ENCODE data around the gene NDUFS3.
"Not testable (repeated sequence)": the region's sequence is repeated elsewhere in the genome, so short reads cannot be mapped to it uniquely, and the experiment has no call there.

The NDUFS3 gene

DNA sequence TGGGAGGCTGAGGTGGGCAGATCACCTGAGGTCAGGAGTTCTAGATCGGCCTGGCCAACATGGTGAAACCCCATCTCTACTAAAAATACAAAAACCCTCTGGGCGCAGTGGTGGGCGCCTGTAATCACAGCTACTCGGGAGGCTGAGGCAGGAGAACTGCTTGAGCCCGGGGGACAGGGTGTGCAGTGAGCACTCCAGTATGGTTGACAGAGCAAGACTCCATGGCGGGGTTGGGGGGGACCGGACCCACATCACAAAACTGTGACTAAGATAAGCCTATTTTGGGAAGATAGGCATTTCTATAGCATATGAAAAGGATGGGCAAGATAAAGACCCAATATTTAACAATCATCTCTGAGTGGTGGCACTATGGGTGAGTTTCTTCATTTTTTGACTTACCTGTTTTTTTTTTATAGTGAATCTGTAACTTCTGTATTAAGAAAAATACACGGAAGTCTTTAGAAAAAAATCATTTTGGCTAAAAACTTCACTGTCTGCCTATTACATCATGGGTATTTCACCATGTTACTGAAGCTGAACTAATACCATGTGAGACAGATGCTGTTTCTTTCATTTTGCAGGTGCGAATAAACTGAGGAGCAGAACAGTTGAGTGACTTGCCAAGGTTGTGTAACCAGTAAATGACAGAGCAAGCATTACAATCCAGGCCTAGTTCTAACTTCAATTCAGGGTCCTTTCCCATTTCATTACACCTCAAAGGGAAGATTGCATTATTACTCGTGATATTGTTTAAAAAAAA, 28.4 kb upstream of the NDUFS3 start:
- DNase-seq (ENCODE audit: insufficient read length, low spot score) (no peak), FAIRE-seq (no peak)
- TF ChIP-seq POLR2A (IDR thresholded peaks at IDR 0.05; ENCODE audit: low read depth, low read length) = no peak

DNA sequence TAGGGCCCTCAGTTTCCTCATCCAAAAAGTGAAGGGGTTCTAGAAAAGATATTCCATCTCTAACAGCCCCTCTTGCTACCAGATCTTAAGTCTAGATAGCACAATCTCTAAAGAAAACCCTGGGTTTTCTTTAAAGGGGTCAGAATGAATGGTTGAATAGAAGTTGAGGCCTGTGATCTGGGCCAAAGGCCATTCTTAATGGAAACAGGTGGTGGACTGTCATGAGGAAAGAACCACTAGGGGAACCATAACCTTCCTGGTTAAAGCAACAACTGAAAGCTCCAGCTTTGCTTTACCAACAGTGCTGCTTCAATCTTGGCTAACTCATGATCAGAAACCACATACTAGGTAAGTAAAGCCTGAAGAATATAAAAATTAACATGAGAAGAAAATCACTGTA, 27.8 kb upstream of the NDUFS3 start:
- FAIRE-seq (no peak), DNase-seq (ENCODE audit: insufficient read length, low spot score) (no peak)
- no peak for TF ChIP-seq POLR2A (IDR thresholded peaks at IDR 0.05; ENCODE audit: low read depth, low read length)

DNA sequence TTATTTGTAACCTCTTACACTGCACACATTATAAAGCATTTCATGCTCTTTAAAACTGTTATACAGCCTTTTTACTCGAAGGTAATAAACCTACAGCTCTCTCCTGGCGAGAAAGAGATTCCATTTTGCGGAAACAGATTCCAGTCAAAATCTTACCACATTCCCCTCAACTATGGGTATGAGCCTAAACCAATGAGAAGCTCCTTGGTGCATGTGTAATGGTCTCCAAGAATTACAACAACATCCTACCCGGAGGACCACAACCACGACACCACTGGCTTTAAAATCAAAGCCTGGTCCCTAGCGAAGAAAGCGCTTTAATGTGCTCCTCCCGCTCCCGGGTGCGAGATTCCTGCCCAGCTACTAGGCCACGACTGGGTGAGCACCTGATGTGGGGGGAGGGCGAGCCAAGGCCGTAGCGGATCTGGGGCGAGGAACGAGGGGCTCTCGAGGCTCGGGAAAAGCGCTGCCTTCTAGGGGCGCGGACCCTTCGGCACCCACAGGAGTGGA, 26.8 kb upstream of the NDUFS3 start:
- 0 out of 2 replicates have a peak, but pooled peaks have one; percentile 11 for TF ChIP-seq POLR2A (IDR thresholded peaks at IDR 0.05; ENCODE audit: low read depth, low read length)
- no peak for FAIRE-seq
- DNase-seq (ENCODE audit: insufficient read length, low spot score) = no peak

DNA sequence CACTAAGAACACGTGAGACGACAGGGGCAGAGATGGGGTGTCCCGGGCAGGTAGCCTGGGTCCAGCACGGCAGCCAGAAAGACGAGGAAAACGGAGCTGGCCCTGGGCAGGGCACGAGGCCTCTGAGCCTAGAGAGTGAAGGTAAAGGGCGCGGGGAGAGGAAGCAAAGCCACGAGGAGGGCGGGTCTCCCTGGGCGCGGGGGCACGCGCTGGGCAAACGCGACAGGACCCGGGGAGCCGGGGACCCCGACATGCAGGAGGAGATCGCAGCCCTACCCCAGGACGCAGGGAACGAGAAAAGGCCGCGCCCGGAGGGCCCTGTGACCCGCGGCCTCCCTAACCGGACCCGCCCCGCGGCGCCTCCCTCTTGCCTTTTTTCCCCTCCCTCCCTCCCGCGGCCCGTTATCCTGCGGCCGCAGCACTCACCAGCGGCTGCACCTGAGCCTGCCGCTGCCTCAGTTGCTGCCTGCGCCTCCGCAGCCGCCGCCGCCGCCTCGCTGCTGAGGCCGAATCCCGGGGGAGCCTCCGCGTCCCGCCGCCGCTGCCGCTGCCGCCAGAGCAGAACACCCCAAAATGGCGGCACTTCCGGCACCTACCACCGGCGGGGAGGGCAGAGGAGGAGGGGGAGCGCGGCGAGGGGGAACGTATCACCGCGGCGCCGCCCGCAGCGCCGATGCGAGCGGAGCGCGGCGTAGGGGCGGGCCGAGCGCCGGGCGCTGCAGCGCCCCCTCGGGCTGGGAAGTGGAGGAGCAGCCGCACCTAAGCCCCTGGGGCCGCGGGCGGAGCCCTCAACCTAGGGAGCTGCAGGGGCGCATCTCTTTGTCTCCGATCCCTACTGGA, 26.1 kb upstream of the NDUFS3 start, which contains the start of gene CELF1:
CELF1 (minus strand) TSS at position 567 of the 840 bp plus-strand sequence. CDS start 53,609 bp downstream, outside the sequence.
- DNase-seq (ENCODE audit: insufficient read length, low spot score) = peak; percentile 80
- FAIRE-seq = no peak
- peak; percentile 75 for TF ChIP-seq POLR2A (IDR thresholded peaks at IDR 0.05; ENCODE audit: low read depth, low read length)

DNA sequence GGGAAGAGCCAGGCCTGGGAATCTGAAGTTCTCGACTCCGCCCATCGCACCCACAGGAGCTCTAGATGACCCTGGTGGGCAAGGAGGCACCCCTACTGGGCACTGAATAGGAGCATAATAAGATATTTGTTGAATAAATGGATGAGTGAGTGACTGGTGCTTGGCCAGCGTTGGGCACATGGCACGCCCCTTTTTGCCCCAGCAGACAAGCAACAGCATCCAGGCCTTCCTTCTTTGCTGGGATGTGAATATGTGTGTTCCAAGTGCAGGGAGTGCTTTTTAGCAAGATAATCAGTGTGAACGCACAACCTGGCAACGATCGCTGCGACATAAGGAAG, 25.5 kb upstream of the NDUFS3 start:
- no peak for FAIRE-seq
- TF ChIP-seq POLR2A (IDR thresholded peaks at IDR 0.05; ENCODE audit: low read depth, low read length) = no peak
- DNase-seq (ENCODE audit: insufficient read length, low spot score) = no peak

DNA sequence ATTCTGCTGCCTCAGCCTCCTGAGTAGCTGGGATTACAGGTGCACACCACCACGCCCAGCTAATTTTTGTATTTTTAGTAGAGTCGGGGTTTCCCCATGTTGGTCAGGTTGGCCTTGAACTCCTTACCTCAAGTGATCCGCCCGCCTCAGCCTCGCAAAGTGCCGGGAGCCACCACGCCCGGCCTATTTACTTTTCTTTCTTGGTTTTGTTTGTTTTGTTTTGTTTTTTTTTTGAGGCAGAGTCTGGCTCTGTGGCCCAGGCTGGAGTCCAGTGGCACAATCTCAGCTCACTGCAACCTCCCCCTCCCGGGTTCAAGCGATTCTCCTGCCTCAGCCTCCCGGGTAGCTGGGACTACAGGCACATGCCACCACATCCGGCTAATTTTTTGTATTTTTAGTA, 21.9 kb upstream of the NDUFS3 start:
- FAIRE-seq; DNase-seq (ENCODE audit: insufficient read length, low spot score): not testable (repeated sequence)

DNA sequence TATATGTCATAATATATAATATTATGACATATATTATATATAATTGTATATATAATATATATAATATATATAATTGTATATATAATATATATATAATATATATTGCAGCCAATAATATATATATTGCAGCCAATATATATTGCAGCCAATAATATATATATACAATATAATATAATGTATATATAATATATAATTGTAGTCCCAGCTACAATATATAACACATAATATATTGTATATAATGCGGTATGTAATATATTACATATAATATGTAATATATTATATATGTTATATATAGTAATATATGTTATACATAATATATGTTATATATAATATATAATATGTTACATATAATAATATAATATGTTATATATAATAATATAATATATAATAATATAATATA, 20.2 kb upstream of the NDUFS3 start:
- no peak for TF ChIP-seq POLR2A (IDR thresholded peaks at IDR 0.05; ENCODE audit: low read depth, low read length)
- DNase-seq (ENCODE audit: insufficient read length, low spot score) (no peak), FAIRE-seq (no peak)

DNA sequence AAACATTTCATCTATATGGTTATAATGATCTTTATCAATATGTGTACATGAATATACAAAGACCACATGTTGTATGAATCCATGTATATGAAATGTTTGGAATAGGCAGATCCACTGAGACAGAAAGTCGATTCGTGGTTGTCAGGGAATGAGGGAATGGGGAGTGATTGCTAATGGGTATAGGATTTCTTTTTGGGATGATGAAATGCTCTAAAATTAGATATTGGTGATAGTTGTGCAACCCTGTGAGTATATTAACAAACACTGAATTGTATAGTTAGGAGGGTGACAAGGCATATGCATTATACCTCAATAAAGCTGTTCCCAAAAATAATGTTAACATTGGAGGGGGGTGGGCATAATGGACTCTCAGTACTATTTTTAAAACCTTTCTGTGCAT, 18.4 kb upstream of the NDUFS3 start:
- no peak for DNase-seq (ENCODE audit: insufficient read length, low spot score)
- TF ChIP-seq POLR2A (IDR thresholded peaks at IDR 0.05; ENCODE audit: low read depth, low read length) = no peak
- FAIRE-seq = no peak

DNA sequence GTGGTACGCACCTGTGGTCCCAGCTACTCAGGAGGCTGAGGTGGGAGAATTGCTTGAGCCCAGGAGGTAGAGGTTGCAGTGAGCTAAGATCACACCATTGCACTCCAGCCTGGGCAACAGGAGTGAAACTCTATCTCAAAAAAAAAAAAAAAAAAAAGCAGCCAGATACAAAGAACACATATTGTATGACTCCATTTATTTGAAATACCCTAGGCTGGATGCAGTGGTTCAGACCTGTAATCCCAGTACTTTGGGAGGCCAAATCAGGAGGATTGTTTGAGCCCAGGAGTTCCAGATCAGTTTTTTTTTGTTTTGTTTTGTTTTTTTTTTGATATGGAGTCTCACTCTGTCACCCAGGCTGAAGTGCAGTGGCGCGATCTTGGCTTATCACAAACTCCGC, 16.5 kb upstream of the NDUFS3 start:
- not testable (repeated sequence) for FAIRE-seq; DNase-seq (ENCODE audit: insufficient read length, low spot score)

DNA sequence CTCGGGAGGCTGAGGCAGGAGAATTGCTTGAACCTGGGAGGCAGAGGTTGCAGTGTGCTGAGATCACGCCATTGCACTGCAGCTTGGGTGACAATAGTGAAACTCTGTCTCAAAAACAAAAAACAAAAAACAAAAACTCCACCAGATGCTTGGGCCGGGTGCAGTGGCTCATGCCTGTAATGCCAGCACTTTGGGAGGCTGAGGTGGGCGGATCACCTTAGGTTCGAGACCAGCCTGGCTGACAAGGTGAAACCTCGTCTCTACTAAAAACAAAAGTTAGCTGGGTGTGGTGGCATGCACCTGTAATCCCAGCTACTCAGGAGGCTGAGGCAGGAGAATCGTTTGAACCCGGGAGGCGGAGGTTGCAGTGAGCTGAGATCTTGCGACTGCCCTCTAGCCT, 14.5 kb upstream of the NDUFS3 start:
- not testable (repeated sequence) for DNase-seq (ENCODE audit: insufficient read length, low spot score); FAIRE-seq

DNA sequence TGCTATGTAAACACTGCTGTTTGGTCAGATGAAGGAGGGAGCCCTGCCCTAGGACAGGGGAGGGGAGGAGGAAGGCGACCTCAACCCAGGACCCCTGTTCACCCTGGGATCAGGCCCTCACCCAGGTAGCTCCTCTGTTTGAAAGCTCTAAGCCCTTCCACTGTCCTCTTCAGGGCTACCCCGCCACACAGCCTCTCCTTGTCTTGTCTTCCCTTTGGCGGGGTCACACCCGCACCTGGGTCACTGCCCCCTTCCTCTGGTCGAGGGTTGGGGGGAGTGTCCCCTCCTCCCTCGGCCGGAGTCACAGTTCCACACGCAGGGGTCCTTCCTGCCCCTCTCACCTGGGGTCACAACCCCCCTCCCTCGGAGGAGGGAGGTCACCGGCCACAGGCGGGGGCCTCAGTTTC, 13.9 kb upstream of the NDUFS3 start:
- no peak for TF ChIP-seq POLR2A (IDR thresholded peaks at IDR 0.05; ENCODE audit: low read depth, low read length)
- FAIRE-seq = no peak
- DNase-seq (ENCODE audit: insufficient read length, low spot score) = no peak

DNA sequence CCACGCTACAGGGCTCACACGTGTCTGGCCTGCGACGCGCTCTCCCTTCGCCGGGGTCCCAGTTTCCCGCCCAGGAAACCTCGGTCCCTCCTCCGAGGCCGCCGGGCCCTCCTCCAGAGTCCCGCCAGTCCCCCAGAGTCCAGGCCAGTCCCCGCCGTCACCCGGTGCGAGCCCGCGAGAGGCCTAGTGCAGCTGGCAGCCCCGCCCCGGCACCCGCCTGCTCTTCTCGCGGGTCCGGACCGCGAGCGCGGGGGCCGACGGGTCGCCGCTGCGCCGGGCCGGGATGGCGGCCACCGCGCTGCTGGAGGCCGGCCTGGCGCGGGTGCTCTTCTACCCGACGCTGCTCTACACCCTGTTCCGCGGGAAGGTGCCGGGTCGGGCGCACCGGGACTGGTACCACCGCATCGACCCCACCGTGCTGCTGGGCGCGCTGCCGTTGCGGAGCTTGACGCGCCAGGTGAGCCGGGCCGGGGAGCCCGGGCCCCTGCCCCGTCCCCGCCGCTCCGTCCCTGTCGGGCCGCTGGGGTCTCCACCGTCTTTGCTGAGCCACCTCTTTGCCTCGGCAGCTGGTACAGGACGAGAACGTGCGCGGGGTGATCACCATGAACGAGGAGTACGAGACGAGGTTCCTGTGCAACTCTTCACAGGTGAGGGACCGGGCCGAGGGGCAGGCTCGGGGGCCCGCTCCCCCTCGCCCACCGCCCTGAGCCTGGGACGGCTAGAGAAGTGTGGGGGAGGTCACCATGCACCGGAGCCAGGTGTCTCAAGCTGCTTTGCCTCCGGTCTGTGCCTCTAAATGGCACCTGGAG, 13.3 kb upstream of the NDUFS3 start, which contains the start of gene PTPMT1:
PTPMT1 (plus strand) TSS at position 260 of the 809 bp plus-strand sequence; CDS start at position 284, 24 bp downstream.
- TF ChIP-seq POLR2A (IDR thresholded peaks at IDR 0.05; ENCODE audit: low read depth, low read length) = peak; percentile 89
- DNase-seq (ENCODE audit: insufficient read length, low spot score) (peak; percentile 80), FAIRE-seq (no peak)

DNA sequence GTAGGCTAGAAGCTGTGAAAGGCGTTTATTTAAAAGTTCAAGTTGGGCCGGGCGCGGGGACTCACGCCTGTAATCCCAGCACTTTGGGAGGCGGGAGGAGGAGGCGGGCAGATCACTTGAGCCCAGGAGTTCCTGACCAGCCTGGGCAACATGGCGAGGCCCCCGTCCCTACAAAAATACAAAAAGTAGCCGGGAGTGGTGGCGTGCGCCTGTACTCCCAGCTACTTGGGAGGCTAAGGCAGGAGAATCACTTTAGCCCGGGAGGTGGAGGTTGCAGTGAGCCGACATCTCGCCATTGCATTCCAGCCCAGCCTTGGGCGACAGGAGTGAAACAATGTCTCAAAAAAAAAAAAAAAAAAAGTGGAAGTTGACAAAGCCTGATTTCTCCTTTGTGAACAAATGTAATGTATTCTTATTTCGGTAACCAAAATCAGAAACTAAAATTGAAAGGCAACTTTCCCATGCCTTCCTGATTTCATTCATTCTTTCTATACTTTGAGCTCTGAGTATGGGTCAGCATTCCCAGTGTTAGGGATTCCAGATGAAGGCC, 12.7 kb upstream of the NDUFS3 start:
- no peak for DNase-seq (ENCODE audit: insufficient read length, low spot score)
- FAIRE-seq = no peak
- TF ChIP-seq POLR2A (IDR thresholded peaks at IDR 0.05; ENCODE audit: low read depth, low read length) = no peak

DNA sequence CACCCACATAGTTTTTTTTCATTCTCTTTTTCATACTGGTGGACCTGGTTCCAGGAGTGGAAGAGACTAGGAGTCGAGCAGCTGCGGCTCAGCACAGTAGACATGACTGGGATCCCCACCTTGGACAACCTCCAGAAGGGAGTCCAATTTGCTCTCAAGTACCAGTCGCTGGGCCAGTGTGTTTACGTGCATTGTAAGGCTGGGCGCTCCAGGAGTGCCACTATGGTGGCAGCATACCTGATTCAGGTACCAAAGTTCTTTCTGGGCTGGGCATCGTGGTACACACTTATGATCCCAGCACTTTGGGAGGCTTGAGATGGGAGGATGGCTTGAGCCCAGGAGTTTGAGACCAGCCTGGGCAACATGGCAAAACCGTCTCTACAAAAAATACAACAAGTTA, 9.2 kb upstream of the NDUFS3 start:
- FAIRE-seq (no peak), DNase-seq (ENCODE audit: insufficient read length, low spot score) (no peak)
- TF ChIP-seq POLR2A (IDR thresholded peaks at IDR 0.05; ENCODE audit: low read depth, low read length) = no peak
